ENCODE data around the gene C1orf74. TPM values are rescaled to one million over a fixed set of nuclear protein-coding genes. Genes with fewer than 3 reads are reported as not detected.

Gene C1orf74
- total and polyA plus RNA-seq, 10 donors, result 0.96 to 2.7 (median 1.7) TPM

DNA sequence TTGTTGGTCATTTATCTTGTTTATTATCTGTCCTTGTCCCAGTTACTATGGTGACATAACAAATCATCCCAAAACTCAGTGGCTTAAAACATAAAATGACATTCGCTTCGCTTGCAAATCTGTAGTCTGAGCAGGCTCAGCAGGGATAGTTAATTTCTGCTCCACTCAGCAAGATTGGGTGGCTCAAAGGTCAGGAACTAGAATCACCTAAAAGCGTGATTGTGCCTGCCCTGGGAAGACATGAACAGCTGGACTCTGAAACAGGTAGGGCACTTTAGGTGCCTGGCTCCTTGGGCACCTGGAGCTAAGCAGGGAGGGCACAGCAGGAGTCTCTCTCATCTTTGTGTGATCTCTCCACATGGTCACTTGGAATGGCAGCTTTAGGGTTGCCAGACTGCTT lies 43.2 kb downstream of the C1orf74 start:
- TF ChIP-seq POLR2AphosphoS5 (IDR thresholded peaks at IDR 0.05), result no peak
- TF ChIP-seq POLR2A (IDR thresholded peaks at IDR 0.05), result no peak
- TF ChIP-seq, protein P1, sequence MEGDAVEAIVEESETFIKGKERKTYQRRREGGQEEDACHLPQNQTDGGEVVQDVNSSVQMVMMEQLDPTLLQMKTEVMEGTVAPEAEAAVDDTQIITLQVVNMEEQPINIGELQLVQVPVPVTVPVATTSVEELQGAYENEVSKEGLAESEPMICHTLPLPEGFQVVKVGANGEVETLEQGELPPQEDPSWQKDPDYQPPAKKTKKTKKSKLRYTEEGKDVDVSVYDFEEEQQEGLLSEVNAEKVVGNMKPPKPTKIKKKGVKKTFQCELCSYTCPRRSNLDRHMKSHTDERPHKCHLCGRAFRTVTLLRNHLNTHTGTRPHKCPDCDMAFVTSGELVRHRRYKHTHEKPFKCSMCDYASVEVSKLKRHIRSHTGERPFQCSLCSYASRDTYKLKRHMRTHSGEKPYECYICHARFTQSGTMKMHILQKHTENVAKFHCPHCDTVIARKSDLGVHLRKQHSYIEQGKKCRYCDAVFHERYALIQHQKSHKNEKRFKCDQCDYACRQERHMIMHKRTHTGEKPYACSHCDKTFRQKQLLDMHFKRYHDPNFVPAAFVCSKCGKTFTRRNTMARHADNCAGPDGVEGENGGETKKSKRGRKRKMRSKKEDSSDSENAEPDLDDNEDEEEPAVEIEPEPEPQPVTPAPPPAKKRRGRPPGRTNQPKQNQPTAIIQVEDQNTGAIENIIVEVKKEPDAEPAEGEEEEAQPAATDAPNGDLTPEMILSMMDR (IDR thresholded peaks at IDR 0.05 in 8 of 11, conservative IDR thresholded peaks at IDR 0.05 in 3 of 11), result no peak
- Histone ChIP-seq H3K27ac (no peak overlapping the region), H3K27me3 (replicated peaks in 1 of 7) (no peaks in the 10 kb centered on the region), H3K4me1 (peaks cover 0 to 4% (median 0%) of the 10 kb centered on the region in 6 donors), H3K4me3 (no peak overlapping the region), H3K36me3 (no peaks in the 10 kb centered on the region), H3K9me3 (no peaks in the 10 kb centered on the region)
- 80 to 94% (median 92%) methylated on average over 3 of the region's 3 CpGs for WGBS, 5 donors
- intact Hi-C loops (cut with DNase I; ENCODE audit: low total_unique reads), result no loop called here
- no peak for DNase-seq

DNA sequence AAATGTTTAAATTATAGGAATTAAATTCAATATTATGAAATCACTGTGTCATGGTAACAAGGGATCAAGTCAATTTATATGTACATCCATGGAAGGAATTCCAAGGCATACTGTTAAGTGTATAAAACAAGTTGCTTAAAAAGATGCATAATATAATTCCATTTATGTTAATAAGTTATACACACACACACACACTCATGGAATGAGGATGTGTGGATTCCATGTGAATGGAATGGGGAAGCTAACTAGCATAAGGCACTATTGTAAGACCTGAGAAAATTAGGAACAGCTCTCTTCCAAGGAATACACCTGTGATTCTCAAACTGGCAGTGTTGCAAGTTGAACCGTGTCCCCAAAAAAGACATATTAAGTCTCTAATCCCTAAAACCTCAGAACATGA lies 46.1 kb downstream of the C1orf74 start:
- TF ChIP-seq POLR2AphosphoS5 (IDR thresholded peaks at IDR 0.05) (no peak), POLR2A (IDR thresholded peaks at IDR 0.05) (no peak)
- TF ChIP-seq, protein P1 (IDR thresholded peaks at IDR 0.05 in 8 of 11, conservative IDR thresholded peaks at IDR 0.05 in 3 of 11), result no peak
- Histone ChIP-seq H3K36me3 (no peaks in the 10 kb centered on the region), H3K4me1 (peaks cover 0 to 12% (median 5%) of the 10 kb centered on the region in 6 donors), H3K27ac (no peak overlapping the region), H3K4me3 (no peak overlapping the region), H3K27me3 (replicated peaks in 1 of 7) (no peaks in the 10 kb centered on the region), H3K9me3 (no peaks in the 10 kb centered on the region)
- no peak for DNase-seq
- WGBS, 5 donors, result 92 to 97% (median 96%) methylated on average over 1 of the region's 1 CpG
- intact Hi-C loops (cut with DNase I; ENCODE audit: low total_unique reads), result no loop called here

DNA sequence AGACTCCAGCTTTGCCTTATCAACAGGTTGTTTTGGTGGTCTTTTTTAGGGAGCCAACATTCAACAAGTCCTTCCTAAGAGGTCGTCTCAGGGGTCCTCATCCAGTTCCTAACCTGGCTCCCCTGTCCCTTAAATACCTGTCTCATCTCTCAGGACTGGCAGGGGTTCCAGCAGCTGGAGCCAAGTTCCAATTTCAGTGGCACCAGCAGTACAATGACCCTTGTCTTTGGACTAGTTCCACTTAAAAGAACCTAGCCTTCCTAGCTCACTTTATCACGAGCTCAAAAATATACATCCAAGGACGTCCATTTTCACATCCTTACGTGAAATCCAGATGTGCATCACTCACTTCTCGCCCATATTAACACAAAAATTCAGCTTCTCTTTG lies 47.2 kb downstream of the C1orf74 start:
- H3K27me3 ChIP-seq (replicated peaks in 1 of 7), result no peaks in the 10 kb centered on the region
- H3K9me3 ChIP-seq, result no peaks in the 10 kb centered on the region
- H3K4me3 ChIP-seq, result no peak overlapping the region
- intact Hi-C loops (cut with DNase I; ENCODE audit: low total_unique reads), result no loop called here
- TF ChIP-seq POLR2AphosphoS5 (IDR thresholded peaks at IDR 0.05) (no peak), POLR2A (IDR thresholded peaks at IDR 0.05) (no peak)
- TF ChIP-seq, protein P1 (IDR thresholded peaks at IDR 0.05 in 8 of 11, conservative IDR thresholded peaks at IDR 0.05 in 3 of 11), result no peak
- H3K27ac ChIP-seq, result peak overlapping the region in 4 of 8 donors; percentile 2 to 34 (median 21)
- H3K4me1 ChIP-seq, result peaks cover 0 to 14% (median 6%) of the 10 kb centered on the region in 6 donors
- 80 to 88% (median 83%) methylated on average over 5 of the region's 5 CpGs for WGBS, 5 donors
- DNase-seq, result no peak
- H3K36me3 ChIP-seq, result no peaks in the 10 kb centered on the region

DNA sequence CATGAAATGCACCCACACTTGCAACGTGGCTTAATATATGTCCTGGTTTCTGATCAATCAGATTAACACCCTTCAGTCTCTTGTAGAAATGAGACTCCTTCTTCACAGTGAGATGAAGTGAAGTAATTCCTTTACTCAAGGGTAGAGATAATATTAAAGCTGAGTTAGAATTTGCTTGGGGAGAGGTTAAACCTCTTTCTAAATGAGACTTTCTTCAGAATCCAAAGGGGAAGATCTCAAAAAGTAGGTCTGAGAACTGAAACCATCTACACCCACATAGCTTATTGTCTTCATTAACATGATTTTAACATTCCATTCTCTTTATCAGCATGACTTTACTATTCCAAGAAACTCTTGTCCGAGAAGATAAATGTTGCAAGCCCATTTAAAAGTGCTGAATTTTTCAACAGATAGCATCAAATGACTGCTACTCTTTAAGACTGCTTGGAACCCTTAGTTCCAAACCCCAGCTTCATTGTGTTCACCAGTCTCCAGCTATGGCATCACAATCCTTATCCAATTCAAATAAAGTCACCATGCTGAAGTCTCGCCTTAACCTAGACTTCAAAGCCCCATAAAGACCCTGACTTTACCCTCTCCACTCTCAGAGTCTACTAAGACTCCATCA lies 47.8 kb downstream of the C1orf74 start:
- no peaks in the 10 kb centered on the region for H3K9me3 ChIP-seq
- peak overlapping the region in 4 of 8 donors; percentile 2 to 34 (median 21) for H3K27ac ChIP-seq
- 55 to 70% (median 65%) methylated on average over 3 of the region's 3 CpGs for WGBS, 5 donors
- no peaks in the 10 kb centered on the region for H3K27me3 ChIP-seq (replicated peaks in 1 of 7)
- H3K4me3 ChIP-seq, result no peak overlapping the region
- H3K4me1 ChIP-seq, result peaks cover 0 to 14% (median 6%) of the 10 kb centered on the region in 6 donors
- TF ChIP-seq, protein P1 (IDR thresholded peaks at IDR 0.05 in 8 of 11, conservative IDR thresholded peaks at IDR 0.05 in 3 of 11), result no peak
- no peak for TF ChIP-seq POLR2AphosphoS5 (IDR thresholded peaks at IDR 0.05)
- no peak for TF ChIP-seq POLR2A (IDR thresholded peaks at IDR 0.05)
- DNase-seq, result no peak
- no peaks in the 10 kb centered on the region for H3K36me3 ChIP-seq
- intact Hi-C loops (cut with DNase I; ENCODE audit: low total_unique reads), result no loop called here
